K562 (cell line): ENCODE results near the gene TMA7B. TPM values are rescaled to one million over a fixed set of nuclear protein-coding genes. Genes with fewer than 3 reads are reported as not detected.

Experiments used
- ATAC-seq: fragments of 200-7000 bp; cut with Tn5 transposase; 3 replicates; pipeline ENCODE4 v1.9.1; 2020; ENCODE audit warnings: moderate library complexity
- BruUV-seq: library from RNA; stranded (reverse); fragments of 400-500 nt; replicated peaks from 2 replicates; lab custom pipeline; 2021; lab: Mats Ljungman, UMichigan
- CTCF ChIA-PET: fragments of 300-600 bp; formaldehyde crosslinking; extraction: SDS; loops from one replicate; lab custom pipeline; 2021; ENCODE audit warnings: low intra/inter-chr PET ratio; lab: Yijun Ruan, JAX
- POLR2A ChIA-PET: fragments of 300-600, 350-650 bp; sonication (Branson Sonifier 250); formaldehyde crosslinking; extraction: SDS; loops from one replicate; lab custom pipeline; 2021; ENCODE audit warnings: antibody characterized with exemption, inconsistent platforms; lab: Yijun Ruan, JAX
- DNase-seq, 4 experiments: peaks; one replicate each; pipeline versions ENCODE4 v3.0.0 to v3.0.0-alpha.2; 2011 to 2018; ENCODE audit warnings: low spot score in 3 of 4, mixed read lengths in 3 of 4; ENCODE audit errors: extremely low read depth in 1 of 4
- FAIRE-seq: peaks from 2 replicates; lab custom pipeline; 2011; peaks lifted over from hg19 to GRCh38; lab: Jason Lieb, UNC
- H2AFZ ChIP-seq: 2 replicates; pipeline ENCODE4 v1.6.0; 2011; ENCODE audit warnings: low read depth, low read length, control low read depth, inconsistent platforms
- H3K27ac ChIP-seq: fragments of 200-600 bp; 3 replicates; pipeline ENCODE4 v1.8.0; 2011; ENCODE audit warnings: low read depth, mild to moderate bottlenecking, control low read depth, inconsistent platforms, low read length, moderate library complexity, mixed read lengths; ENCODE audit errors: extremely low read depth
- H3K27me3 ChIP-seq, 2 experiments: fragments of 300-600 bp in 1 of 2; 2 replicates in 1 of 2; 3 replicates in 1 of 2; pipeline versions ENCODE4 v1.6.0 to v1.8.0; 2011; ENCODE audit warnings: inconsistent platforms in 2 of 2, low read length in 2 of 2, mild to moderate bottlenecking in 1 of 2, mixed read lengths in 1 of 2, moderate library complexity in 1 of 2; ENCODE audit not compliant: control insufficient read depth in 2 of 2, insufficient read depth in 2 of 2
- H3K36me3 ChIP-seq: fragments of 300-600 bp; 3 replicates; pipeline ENCODE4 v1.8.0; 2011; ENCODE audit warnings: mild to moderate bottlenecking, low read length, inconsistent platforms; ENCODE audit not compliant: control insufficient read depth, insufficient read depth
- H3K4me1 ChIP-seq, 2 experiments: fragments of 200-600 bp in 1 of 2; replicated peaks in 1 of 2; 2 replicates in 1 of 2; 3 replicates in 1 of 2; pipeline versions ENCODE4 v1.5.1 to v1.8.0; 2011; ENCODE audit warnings: inconsistent platforms in 2 of 2, low read length in 2 of 2, mild to moderate bottlenecking in 1 of 2, mixed read lengths in 1 of 2, moderate library complexity in 1 of 2; ENCODE audit not compliant: control insufficient read depth in 2 of 2, insufficient read depth in 2 of 2
- H3K4me2 ChIP-seq: 2 replicates; pipeline ENCODE4 v1.6.1; 2011; ENCODE audit warnings: low read length, control low read depth, inconsistent platforms, mixed read lengths; ENCODE audit not compliant: insufficient read depth
- H3K4me3 ChIP-seq: fragments of 200-600 bp; sonication (generic), shearing (Covaris generic); 2 replicates; pipeline ENCODE4 v1.5.1; 2016; ENCODE audit warnings: control low read depth, inconsistent platforms
- H3K79me2 ChIP-seq: fragments of 200-600 bp; 3 replicates; pipeline ENCODE4 v1.8.0; 2011; ENCODE audit warnings: low read length, inconsistent platforms; ENCODE audit not compliant: control insufficient read depth, insufficient read depth
- H3K9ac ChIP-seq, 2 experiments: 2 replicates each; pipeline versions ENCODE4 v1.6.0 to v1.6.1; 2011; ENCODE audit warnings: low read depth in 2 of 2, low read length in 2 of 2, control low read depth in 1 of 2, inconsistent platforms in 1 of 2, mild to moderate bottlenecking in 1 of 2, mixed read lengths in 1 of 2; ENCODE audit not compliant: insufficient read depth in 1 of 2
- H3K9me1 ChIP-seq: one replicate; pipeline ENCODE4 v1.6.0; 2011; ENCODE audit warnings: inconsistent platforms, mild to moderate bottlenecking, low read length, moderate library complexity; ENCODE audit not compliant: control insufficient read depth, insufficient read depth
- H3K9me3 ChIP-seq: replicated peaks from 2 replicates; pipeline ENCODE4 v1.5.1; 2011; ENCODE audit warnings: low read depth, low read length, inconsistent platforms; ENCODE audit not compliant: control insufficient read depth, insufficient read depth
- H4K20me1 ChIP-seq: replicated peaks from 2 replicates; pipeline ENCODE4 v1.6.1; 2011; ENCODE audit warnings: low read length, inconsistent platforms, mixed read lengths; ENCODE audit not compliant: control insufficient read depth, insufficient read depth
- ADNP ChIP-seq: fragments of 200-800 bp; sonication (Bioruptor generic); IDR thresholded peaks from 2 replicates; pipeline ENCODE4 v1.6.1; 2016; ENCODE audit warnings: missing genetic modification characterization, missing compliant biosample characterization
- BCOR ChIP-seq: fragments of 450-650 bp; IDR thresholded peaks from 2 replicates; pipeline ENCODE4 v1.6.1; 2016
- CHD4 ChIP-seq: fragments of 200-600 bp; sonication (generic); IDR thresholded peaks from 3 replicates; pipeline ENCODE4 v1.6.1; 2012; ENCODE audit warnings: low read depth, mild to moderate bottlenecking, mixed read lengths, low read length, inconsistent platforms; ENCODE audit not compliant: insufficient read depth, insufficient replicate concordance, poor library complexity, severe bottlenecking
- FOSL1 ChIP-seq: fragments of 200-800 bp; sonication (Bioruptor generic); conservative IDR thresholded peaks from 2 replicates; pipeline ENCODE4 v1.6.1; 2016; ENCODE audit warnings: missing genetic modification characterization, missing compliant biosample characterization
- HDAC2 ChIP-seq: fragments of 450-650 bp; IDR thresholded peaks from 2 replicates; pipeline ENCODE4 v1.6.1; 2016; ENCODE audit warnings: mild to moderate bottlenecking
- KAT2B ChIP-seq: IDR thresholded peaks from one replicate; pipeline ENCODE4 v1.6.1; 2012; ENCODE audit warnings: low read depth, mild to moderate bottlenecking, control low read depth, inconsistent platforms, low read length, moderate library complexity
- KDM1A ChIP-seq, 2 experiments: fragments of 450-650 bp; IDR thresholded peaks; 2 replicates each; pipeline ENCODE4 v1.6.1; 2016; ENCODE audit warnings: mild to moderate bottlenecking in 2 of 2
- KDM4B ChIP-seq, 2 experiments: fragments of 450-650 bp in 1 of 2; sonication (generic) in 1 of 2; IDR thresholded peaks; 2 replicates each; pipeline ENCODE4 v1.6.1; 2016 to 2017; ENCODE audit warnings: borderline replicate concordance in 2 of 2, antibody characterized with exemption in 1 of 2, low read depth in 1 of 2, mild to moderate bottlenecking in 1 of 2
- MCM5 ChIP-seq: fragments of 450-650 bp; IDR thresholded peaks from 2 replicates; pipeline ENCODE4 v1.6.1; 2016; ENCODE audit warnings: low read depth
- MED1 ChIP-seq: sonication (generic); formaldehyde crosslinking; IDR thresholded peaks from 2 replicates; pipeline ENCODE4 v1.8.1; 2023; ENCODE audit warnings: missing genetic modification reagents, borderline replicate concordance
- POLR2A ChIP-seq: fragments of 450-650 bp; conservative IDR thresholded peaks from 2 replicates; pipeline ENCODE4 v1.6.1; 2016
- POLR2G ChIP-seq: fragments of 200-400 bp; formaldehyde crosslinking; IDR thresholded peaks from 2 replicates; pipeline ENCODE4 v1.6.1; 2017; ENCODE audit warnings: low read depth, mild to moderate bottlenecking, antibody characterized with exemption, low read length, moderate library complexity
- RAD51 ChIP-seq: fragments of 450-650 bp; IDR thresholded peaks from 2 replicates; pipeline ENCODE4 v1.7.1; 2016; ENCODE audit warnings: low read depth, mild to moderate bottlenecking, borderline replicate concordance
- RBM14 ChIP-seq: fragments of 200-400 bp; formaldehyde crosslinking; IDR thresholded peaks from 2 replicates; pipeline ENCODE4 v1.6.1; 2018; ENCODE audit warnings: low read depth, mild to moderate bottlenecking, low read length, moderate library complexity, borderline replicate concordance; ENCODE audit not compliant: insufficient read depth
- RBM17 ChIP-seq: fragments of 200-400 bp; formaldehyde crosslinking; IDR thresholded peaks from 2 replicates; pipeline ENCODE4 v1.6.1; 2017; ENCODE audit warnings: low read depth, mild to moderate bottlenecking, low read length, borderline replicate concordance
- RBM25 ChIP-seq: fragments of 200-400 bp; formaldehyde crosslinking; IDR thresholded peaks from 2 replicates; pipeline ENCODE4 v1.6.1; 2018; ENCODE audit warnings: low read length, low read depth, moderate library complexity; ENCODE audit not compliant: severe bottlenecking
- ZNF408 ChIP-seq: fragments of 250-450 bp; sonication (Bioruptor Pico); IDR thresholded peaks from 2 replicates; pipeline ENCODE4 v1.4.0; 2020; ENCODE audit warnings: low read depth, mild to moderate bottlenecking, moderate library complexity
- WGBS: fragments of 100-300 bp; shearing (Covaris generic); methylation state at CpG from one replicate; pipeline ENCODE4 v1.1.6; 2016; ENCODE audit warnings: low coverage, mixed read lengths; ENCODE audit not compliant: insufficient coverage; ENCODE audit errors: missing lambda C conversion rate; 5-methylcytosine and 5-hydroxymethylcytosine counted together
- in situ Hi-C: fragments of 300-500 bp; cut with MboI; formaldehyde crosslinking; loops from 4 replicates; pipeline ENCODE4 v1.15.0; 2018; ENCODE audit warnings: inconsistent platforms, mixed read lengths
- intact Hi-C: fragments of 100-400 bp; cut with micrococcal nuclease; formaldehyde crosslinking; loops from 2 replicates; pipeline ENCODE4 v1.14.2; 2022
- polyA plus RNA-seq, 8 experiments: library from polyadenylated mRNA; depleted of rRNA in 4 of 8; stranded (reverse) in 5 of 8; unstranded in 3 of 8; fragments of >200 nt; fragmentation: Nextera tagmentation in 2 of 8; fragmentation: Illumina TruSeq in 1 of 8; extraction: Ambion mirVana in 2 of 8; extraction: Trizol in 1 of 8; gene quantifications; 2 replicates each; pipeline versions ENCODE4 v1.2.1 to v1.2.3, GENCODE V29; 2011 to 2014; ENCODE audit warnings: inconsistent platforms in 1 of 8, missing spikeins in 1 of 8
- total RNA-seq, 7 experiments: library from RNA; depleted of rRNA in 6 of 7; stranded (reverse); fragments of >200 nt in 6 of 7; fragmentation: Illumina TruSeq in 2 of 7; extraction: Trizol in 2 of 7; gene quantifications; 2 replicates each; pipeline versions ENCODE4 v1.2.1 to v1.2.3, GENCODE V29; 2011 to 2021; ENCODE audit warnings: low replicate concordance in 1 of 7
- TF ChIP-seq, protein P1 (sequence below): fragments of 450-650 bp; formaldehyde crosslinking; IDR thresholded peaks from 2 replicates; pipeline ENCODE4 v1.4.0; 2020; ENCODE audit warnings: mild to moderate bottlenecking

Gene TMA7B
- total and polyA plus RNA-seq, 9 of the 15 experiments (the other 6 are each of a cell fraction or from before 2014, with no cell fraction given) = 5.6 to 14.2 (median 11.8) TPM

DNA sequence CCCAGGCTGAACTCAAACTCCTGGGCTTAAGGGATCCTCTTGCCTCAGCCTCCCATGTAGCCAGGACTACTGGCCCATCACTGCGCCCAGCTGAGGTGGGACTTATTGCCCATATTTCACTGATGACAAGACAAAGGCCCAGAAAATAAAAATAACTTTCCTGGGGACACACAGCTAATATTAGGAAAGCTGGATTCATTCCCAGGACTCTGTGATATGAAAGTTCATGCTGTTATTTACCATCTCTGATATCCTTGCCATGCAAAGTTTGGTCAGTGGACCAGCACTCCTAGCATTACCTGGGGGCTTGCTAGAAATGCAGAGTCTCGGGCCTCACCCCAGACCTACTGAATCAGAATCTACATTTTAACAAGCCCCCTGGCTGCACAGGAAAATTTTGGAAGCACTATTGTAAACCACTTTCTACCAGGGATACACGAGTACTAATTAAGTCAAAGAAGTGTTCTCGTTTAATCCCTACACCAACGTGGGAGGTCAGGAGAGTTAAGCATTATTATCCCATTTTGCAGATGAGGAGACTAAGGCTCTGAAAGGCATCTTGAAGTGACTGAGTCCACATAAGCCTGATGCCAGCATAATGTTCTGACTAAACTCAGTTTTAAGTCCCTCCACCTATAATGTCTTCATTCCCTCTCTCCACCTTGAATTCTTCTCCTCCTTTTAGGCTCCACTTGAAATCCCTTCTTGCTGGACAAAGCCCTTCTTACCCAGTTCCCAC, 32.1 kb downstream of the TMA7B start:
- FAIRE-seq = no peak
- Histone ChIP-seq H3K4me1 (peaks cover 22 to 34% of the 10 kb centered on the region in 2 experiments; a peak in 4 of 5 replicates), H3K36me3 (no peaks in the 10 kb centered on the region), H3K9me1 (no peaks in the 10 kb centered on the region), H3K4me3 (no peak overlapping the region), H3K79me2 (no peaks in the 10 kb centered on the region), H2AFZ (no peak overlapping the region), H3K27me3 (no peaks in the 10 kb centered on the region)
- WGBS = 71% methylated on average over 4 of the region's 5 CpGs
- ATAC-seq = no peak
- CTCF ChIA-PET = no interaction called here
- in situ Hi-C loops = no loop called here
- TF ChIP-seq RBM14 (no peak), FOSL1 (tag) (no peak), POLR2A (no peak), POLR2G (no peak), KAT2B (no peak), BCOR (peak; percentile 69; the same call in 1 of the 2 replicates), ZNF408 (CRISPR knock-in tag) (no peak), HDAC2 (peak; percentile 48; the same call in 1 of the 2 replicates), MED1 (CRISPR knock-in tag) (no peak), RAD51 (no peak), KDM1A (IDR thresholded peaks at IDR 0.05) (0 out of 4 replicates have a peak, but pooled peaks of 1 of the 2 experiments have one; percentile 15), ADNP (tag) (0 out of 2 replicates have a peak, but pooled peaks have one; percentile 58), MCM5 (no peak), KDM4B (IDR thresholded peaks at IDR 0.05; ENCODE audit: borderline replicate concordance in 2 of 2, low read depth in 1 of 2) (no peak), CHD4 (no peak), RBM17 (no peak), RBM25 (peak; percentile 94)
- TF ChIP-seq, protein P1, sequence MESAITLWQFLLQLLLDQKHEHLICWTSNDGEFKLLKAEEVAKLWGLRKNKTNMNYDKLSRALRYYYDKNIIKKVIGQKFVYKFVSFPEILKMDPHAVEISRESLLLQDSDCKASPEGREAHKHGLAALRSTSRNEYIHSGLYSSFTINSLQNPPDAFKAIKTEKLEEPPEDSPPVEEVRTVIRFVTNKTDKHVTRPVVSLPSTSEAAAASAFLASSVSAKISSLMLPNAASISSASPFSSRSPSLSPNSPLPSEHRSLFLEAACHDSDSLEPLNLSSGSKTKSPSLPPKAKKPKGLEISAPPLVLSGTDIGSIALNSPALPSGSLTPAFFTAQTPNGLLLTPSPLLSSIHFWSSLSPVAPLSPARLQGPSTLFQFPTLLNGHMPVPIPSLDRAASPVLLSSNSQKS (CRISPR knock-in tag) = no peak
- TF ChIP-seq, all 486 proteins: peak for 5
- Histone ChIP-seq H3K27ac (no peak overlapping the region), H3K4me2 (no peak overlapping the region), H4K20me1 (no peaks in the 10 kb centered on the region), H3K9ac (no peak overlapping the region), H3K9me3 (no peaks in the 10 kb centered on the region)
- BruUV-seq = no TSS peak
- no peak for DNase-seq
- POLR2A ChIA-PET = interaction anchor here (1.1 to 1.4 kb wide), 2 partner anchors 10 to 11 kb away, joined by 3 to 8 read pairs; no protein-coding TSS in a partner anchor
- intact Hi-C loops = no loop called here
